RWPE2 (cell line): ENCODE results near the gene ARID5B.

Experiments used
- ATAC-seq: fragments of 200-7000 bp; cut with Tn5 transposase; 3 replicates; pipeline ENCODE4 v1.9.1; 2021; ENCODE audit warnings: low read depth
- DNase-seq: peaks from one replicate; pipeline ENCODE4 v3.0.0-alpha.2; 2020; ENCODE audit warnings: low spot score
- H3K27ac ChIP-seq: fragments of 450-650 bp; 2 replicates; pipeline ENCODE4 v1.5.1; 2017; ENCODE audit warnings: mild to moderate bottlenecking; ENCODE audit not compliant: poor library complexity, severe bottlenecking
- H3K27me3 ChIP-seq: fragments of 250-450 bp; sonication (Bioruptor Pico); 2 replicates; pipeline ENCODE4 v1.5.1; 2021; ENCODE audit warnings: mild to moderate bottlenecking, moderate library complexity; ENCODE audit not compliant: insufficient read depth, poor library complexity, severe bottlenecking
- H3K36me3 ChIP-seq: fragments of 250-450 bp; sonication (Bioruptor Pico); 2 replicates; pipeline ENCODE4 v1.5.1; 2020; ENCODE audit warnings: low read depth, mild to moderate bottlenecking, moderate library complexity
- H3K4me1 ChIP-seq: fragments of 250-450 bp; sonication (Bioruptor Pico); 2 replicates; pipeline ENCODE4 v1.5.1; 2021; ENCODE audit warnings: mild to moderate bottlenecking, moderate library complexity; ENCODE audit not compliant: insufficient read depth, poor library complexity, severe bottlenecking
- H3K4me3 ChIP-seq: fragments of 250-450 bp; sonication (Bioruptor Pico); 2 replicates; pipeline ENCODE4 v1.5.1; 2021; ENCODE audit warnings: mild to moderate bottlenecking, moderate library complexity; ENCODE audit not compliant: severe bottlenecking
- H3K9me3 ChIP-seq: fragments of 250-450 bp; sonication (Bioruptor Pico); 2 replicates; pipeline ENCODE4 v1.5.1; 2021; ENCODE audit warnings: mild to moderate bottlenecking, moderate library complexity; ENCODE audit not compliant: severe bottlenecking
- CTCF ChIP-seq: fragments of 450-650 bp; IDR thresholded peaks from one replicate; pipeline ENCODE4 v1.5.1; 2017; ENCODE audit warnings: mild to moderate bottlenecking, moderate library complexity; ENCODE audit not compliant: poor library complexity, severe bottlenecking

ARID5B gene

DNA sequence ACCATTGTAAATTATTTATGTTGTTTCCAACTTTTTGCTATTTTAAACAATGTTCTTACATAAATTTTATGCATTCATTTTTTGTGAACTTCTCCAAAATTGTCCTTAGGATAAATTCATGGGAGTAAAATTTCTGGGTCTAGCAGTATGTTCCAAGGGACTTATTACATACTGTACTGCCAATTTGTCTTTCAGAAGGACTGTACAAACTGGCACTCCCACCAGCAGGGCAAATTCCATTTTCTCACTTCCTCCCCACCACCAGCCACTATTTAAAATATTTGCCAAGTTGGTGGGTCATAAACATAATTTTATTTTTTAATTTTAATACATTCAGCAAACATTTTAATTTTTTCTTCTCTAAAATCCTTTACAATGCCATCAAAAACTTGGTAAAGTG is 13.7 kb upstream of the ARID5B start:
- Histone ChIP-seq H3K27me3 (no peaks in the 10 kb centered on the region), H3K4me3 (no peak overlapping the region), H3K36me3 (no peaks in the 10 kb centered on the region), H3K9me3 (no peaks in the 10 kb centered on the region), H3K27ac (no peak overlapping the region), H3K4me1 (peaks cover 16% of the 10 kb centered on the region)
- ATAC-seq (no peak), DNase-seq (no peak)
- TF ChIP-seq CTCF = no peak

GRCh38 chr10:61888744-61889143 is 12.8 kb upstream of the ARID5B start:
- no peaks in the 10 kb centered on the region for H3K9me3 ChIP-seq
- ATAC-seq (no peak), DNase-seq (no peak)
- no peak overlapping the region for H3K27ac ChIP-seq
- H3K36me3 ChIP-seq = no peaks in the 10 kb centered on the region
- H3K27me3 ChIP-seq = no peaks in the 10 kb centered on the region
- peaks cover 16% of the 10 kb centered on the region for H3K4me1 ChIP-seq
- no peak for TF ChIP-seq CTCF
- no peak overlapping the region for H3K4me3 ChIP-seq

GRCh38 chr10:61890430-61890829 is 11.1 kb upstream of the ARID5B start:
- TF ChIP-seq CTCF = no peak
- no peaks in the 10 kb centered on the region for H3K9me3 ChIP-seq
- DNase-seq (no peak), ATAC-seq (peak; percentile 64)
- no peak overlapping the region for H3K4me3 ChIP-seq
- no peaks in the 10 kb centered on the region for H3K36me3 ChIP-seq
- H3K4me1 ChIP-seq = peaks cover 16% of the 10 kb centered on the region
- H3K27ac ChIP-seq = peak overlapping the region; percentile 69
- H3K27me3 ChIP-seq = no peaks in the 10 kb centered on the region

- Histone ChIP-seq H3K4me3 (no peak overlapping the region), H3K4me1 (peaks cover 16% of the 10 kb centered on the region), H3K36me3 (no peaks in the 10 kb centered on the region), H3K27ac (peak overlapping the region; percentile 69), H3K27me3 (no peaks in the 10 kb centered on the region), H3K9me3 (no peaks in the 10 kb centered on the region)
- DNase-seq = no peak
- TF ChIP-seq CTCF = no peak
- peak; percentile 94 for ATAC-seq
Observed at GRCh38 chr10:61890881-61891409, 10.6 kb upstream of the ARID5B start.

- TF ChIP-seq CTCF = no peak
- Histone ChIP-seq H3K4me3 (no peak overlapping the region), H3K27ac (no peak overlapping the region), H3K4me1 (peaks cover 16% of the 10 kb centered on the region), H3K27me3 (no peaks in the 10 kb centered on the region), H3K36me3 (no peaks in the 10 kb centered on the region), H3K9me3 (no peaks in the 10 kb centered on the region)
- ATAC-seq (no peak), DNase-seq (no peak)
Observed at GRCh38 chr10:61891906-61892585, 9.5 kb upstream of the ARID5B start.
